ENCODE results near the gene MCU.
"Not testable (repeated sequence)": the region's sequence is repeated elsewhere in the genome, so short reads cannot be mapped to it uniquely, and the experiment has no call there.

The MCU gene

DNA sequence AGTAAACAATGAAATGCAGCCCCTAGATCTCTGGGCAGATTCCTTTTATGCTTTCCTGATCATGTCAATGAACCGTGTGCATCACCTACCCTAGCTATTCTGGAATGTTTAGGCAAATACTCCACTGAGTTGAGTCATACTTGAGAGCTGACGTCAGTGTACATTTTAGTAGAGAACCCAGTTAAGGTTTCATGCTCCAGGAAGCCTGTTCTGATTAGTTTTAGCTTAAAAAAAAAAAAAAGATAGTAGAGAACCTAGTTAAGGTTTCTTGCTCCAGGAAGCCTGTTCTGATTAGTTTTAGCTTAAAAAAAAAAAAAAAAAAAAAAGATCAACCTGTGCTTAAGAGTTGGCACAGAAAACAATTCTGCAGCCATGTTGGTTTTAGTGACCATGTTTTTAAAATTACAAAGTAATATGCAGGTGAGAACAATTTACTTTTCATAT is 3.7 kb upstream of the MCU start:
- no peak for DNase-seq

DNA sequence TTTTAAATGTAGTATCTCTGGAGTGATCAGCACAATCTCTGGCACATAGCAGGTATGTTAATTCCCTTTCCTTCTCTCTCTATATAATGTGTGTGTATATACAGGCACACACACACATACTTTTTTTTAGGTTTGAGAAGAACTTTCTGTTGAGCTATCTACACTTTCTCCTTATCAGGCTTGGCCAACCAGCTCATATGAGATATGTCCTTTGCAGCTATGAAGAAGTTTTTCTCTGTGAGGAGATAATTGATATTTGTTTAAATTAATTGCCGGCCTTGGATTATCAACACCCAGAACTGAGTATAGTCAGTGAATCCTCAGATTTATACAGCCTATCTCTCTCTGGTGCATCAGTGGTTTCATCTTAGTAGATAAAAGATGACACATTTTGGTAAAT is 2.3 kb upstream of the MCU start:
- DNase-seq: no peak

DNA sequence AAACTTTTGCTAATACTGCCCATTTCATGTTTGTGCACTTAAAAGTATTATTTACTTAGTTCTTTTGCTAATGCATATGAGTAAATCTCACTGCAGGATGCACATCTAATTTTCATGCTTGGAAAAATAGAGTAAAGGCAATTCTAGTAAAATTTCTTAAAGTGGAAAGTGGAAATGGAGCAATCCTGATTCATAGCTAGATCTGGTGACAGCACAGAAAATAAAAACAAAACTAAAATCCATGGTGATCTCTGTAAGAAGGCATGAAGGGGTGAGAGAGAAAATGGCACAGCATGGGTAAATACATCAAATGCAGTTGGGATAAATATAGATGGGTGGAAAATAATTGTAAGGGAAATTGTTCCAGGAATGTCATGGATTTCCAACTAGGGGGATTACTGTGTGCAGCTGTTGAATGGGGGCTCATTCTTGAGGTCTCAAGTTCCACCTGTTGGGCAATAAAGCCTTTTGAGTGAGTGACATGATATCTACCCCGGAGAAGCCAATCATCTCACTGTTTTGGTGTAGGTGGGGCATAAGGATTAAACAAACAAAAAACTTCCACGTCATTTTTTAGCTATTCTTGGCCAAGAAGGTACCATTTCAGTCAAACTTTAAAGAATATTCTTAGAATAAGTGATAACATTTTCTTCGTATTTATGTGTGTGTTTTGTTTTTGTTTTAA is 1.7 kb upstream of the MCU start:
- no peak for DNase-seq

- no peak for DNase-seq
These were observed 477 bp upstream of the MCU start for GRCh38 chr10:72691470-72691862.

- DNase-seq: no peak
These were observed 726 bp downstream of the MCU start for GRCh38 chr10:72692744-72692993.

DNA sequence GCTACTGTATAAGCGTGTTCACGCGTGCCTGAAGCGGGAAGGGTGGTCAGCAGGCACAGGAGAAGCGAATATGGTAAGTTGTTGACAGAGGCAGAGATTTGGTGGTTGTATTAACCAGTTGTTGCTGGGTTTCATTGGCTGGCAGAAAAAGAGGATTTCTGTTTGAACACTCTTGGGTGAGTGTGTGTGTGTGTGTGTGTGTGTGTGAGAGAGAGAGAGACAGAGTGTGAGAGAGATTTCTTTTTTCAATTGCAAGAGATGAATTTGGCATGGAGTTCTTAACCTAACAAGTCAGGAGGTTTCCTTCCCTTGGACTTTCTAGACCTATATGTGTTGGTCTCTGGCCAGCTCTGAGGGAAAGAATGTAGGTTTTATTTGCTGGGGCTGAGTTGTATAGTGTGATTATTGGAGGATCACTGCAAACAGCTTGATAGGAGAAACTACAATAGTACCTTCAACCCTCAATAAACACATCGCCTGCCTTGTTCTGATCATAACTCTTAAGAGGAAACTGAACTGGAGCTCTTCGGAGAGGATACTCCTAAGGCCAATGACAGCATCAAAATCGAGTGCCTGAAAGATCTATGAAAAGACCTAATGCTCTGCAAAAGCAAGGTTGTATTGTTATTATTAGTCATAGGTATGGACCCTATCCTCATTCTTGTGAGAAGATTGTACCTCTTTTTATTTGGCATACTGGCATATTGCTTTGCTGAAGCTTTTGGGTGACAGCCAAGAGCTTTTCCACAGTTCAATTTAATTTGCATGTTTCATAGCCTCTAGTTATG is 1.2 kb downstream of the MCU start:
- no peak for DNase-seq

GRCh38 chr10:72694476-72695369 is 2.8 kb downstream of the MCU start:
- DNase-seq: no peak

DNA sequence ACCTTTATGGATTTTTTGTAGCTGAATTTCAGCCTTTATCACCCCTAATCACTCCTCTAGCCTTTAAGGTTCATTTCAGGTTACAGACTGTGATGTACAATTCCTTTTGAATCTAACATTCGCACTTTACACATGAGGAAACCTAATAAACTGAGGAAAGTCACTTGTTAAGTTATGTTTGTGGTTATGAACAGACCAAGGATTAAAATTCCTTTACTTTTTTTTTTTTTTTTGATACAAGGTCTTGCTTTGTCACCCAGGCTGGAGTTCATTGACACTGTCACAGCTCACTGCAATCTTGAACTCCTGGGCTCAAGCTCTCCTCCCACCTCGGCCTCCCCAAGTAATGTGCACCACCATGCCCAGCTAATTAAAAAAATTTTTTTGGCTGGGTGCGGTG is 3.6 kb downstream of the MCU start:
- no peak for DNase-seq

DNA sequence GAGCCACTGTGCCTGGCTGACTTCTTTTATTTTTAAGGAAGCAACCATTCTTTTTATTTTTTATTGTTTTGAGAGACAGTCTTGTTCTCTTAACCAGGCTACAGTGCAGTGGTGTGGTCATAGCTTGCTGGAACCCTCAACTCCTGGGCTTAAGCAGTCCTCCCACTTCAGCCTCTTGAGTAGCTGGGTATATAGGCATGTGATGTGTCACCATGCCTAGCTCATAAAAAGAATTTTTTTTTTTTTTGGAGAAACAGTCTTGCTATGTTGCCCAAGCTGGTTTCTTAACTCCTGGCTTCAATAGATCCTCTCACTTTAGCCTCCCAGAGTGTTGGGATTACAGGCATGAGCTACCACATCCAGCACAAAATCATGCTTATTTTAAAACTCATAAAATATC is 5.8 kb downstream of the MCU start:
- DNase-seq: no peak

DNA sequence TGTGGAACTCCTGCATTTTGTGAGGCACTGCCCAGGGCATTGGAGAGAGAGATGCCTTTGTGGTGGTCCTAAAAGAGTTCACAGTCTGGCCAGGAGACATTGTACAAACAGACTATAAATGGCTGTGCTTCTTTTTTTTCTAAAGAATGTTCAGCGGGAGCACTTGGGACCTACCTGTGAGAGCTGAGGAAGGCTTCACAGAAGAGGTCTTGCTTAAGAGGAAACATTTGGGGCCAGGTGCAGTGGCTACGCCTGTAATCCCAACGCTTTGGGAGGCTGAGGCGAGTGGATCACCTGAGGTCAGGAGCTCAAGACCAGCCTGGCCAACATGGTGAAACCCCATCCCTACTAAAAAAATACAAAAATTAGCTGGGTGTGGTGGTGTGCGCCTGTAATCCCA is 10.5 kb downstream of the MCU start:
- DNase-seq: not testable (repeated sequence)

DNA sequence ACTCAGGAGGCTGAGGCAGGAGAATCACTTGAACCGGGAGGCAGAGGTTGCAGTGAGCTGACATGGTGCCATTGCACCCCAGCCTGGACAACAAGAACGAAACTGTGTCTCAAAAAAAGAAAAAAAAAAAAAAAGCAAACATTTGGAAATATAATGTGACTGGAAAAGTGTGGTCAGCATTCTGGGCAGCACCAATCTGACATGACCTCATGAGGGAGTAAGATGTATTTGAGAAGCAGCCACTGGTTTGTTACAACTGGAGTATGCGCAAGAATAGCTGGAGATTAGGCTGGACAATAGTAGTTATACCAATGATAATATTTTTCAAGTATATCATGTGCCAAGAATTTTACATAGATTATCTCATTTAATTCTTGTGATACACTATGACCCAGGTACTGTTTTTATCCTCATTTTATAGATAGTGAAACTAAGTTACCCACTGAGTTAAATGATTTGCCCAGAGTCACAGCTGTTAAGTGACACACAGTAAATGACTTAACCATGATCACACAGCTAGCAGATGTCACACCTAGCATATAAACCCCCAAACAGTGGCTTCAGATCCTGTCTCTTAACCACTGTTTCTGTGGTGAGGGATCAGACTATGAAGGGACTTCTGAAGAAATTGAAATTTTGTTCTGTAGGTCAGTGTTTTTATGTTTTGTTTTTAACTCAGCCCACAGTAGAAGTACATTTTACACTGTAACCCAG is 11.1 kb downstream of the MCU start:
- no peak for DNase-seq

GRCh38 chr10:72704117-72704516 is 12.2 kb downstream of the MCU start:
- no peak for DNase-seq

GRCh38 chr10:72709041-72709440 is 17.1 kb downstream of the MCU start:
- no peak for DNase-seq

- no peak for DNase-seq
These were observed 20.2 kb downstream of the MCU start for GRCh38 chr10:72712136-72712535.

- no peak for DNase-seq
These were observed 28.1 kb downstream of the MCU start for GRCh38 chr10:72719941-72720592.

GRCh38 chr10:72720814-72721660 is 29.1 kb downstream of the MCU start:
- DNase-seq: no peak

DNA sequence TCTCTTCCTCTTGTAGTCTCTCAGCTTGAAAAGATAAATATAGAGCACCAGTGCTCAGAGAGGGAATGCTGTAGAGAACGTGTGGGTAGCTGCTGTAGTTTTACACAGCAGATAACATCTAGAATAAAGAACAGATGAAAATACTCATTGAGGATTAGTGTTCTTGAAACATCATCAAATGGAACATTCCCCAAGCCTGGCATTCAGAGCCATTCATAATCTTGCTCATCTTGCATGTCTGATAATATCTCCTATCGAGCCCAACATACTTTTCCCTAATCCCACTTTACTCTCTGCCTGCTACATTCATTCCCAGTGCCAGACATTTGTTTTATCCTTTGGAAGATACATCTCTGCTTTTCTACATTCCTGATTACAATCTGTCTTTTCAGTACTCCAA is 35.2 kb downstream of the MCU start:
- no peak for DNase-seq

- DNase-seq: no peak
These were observed 36.5 kb downstream of the MCU start for GRCh38 chr10:72728462-72728861.

DNA sequence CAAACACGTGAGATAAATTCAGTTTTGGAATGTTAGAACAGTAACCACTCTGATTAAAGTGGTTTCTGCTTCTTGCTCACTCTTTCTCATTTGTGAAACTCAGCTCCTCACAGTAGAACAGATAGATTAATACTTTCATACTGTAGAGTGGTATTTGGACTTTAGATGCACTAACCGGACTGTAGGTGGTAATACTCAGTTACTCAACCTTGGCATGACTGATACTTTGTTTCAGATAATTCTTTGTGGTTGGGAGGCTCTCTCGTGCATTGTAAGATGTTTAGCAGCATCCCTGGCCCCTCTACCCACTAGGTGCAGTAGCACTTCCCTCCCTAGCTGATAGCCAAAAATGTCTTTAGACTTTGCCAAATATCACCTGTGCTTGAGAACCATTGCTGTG is 37.6 kb downstream of the MCU start:
- DNase-seq: no peak

DNA sequence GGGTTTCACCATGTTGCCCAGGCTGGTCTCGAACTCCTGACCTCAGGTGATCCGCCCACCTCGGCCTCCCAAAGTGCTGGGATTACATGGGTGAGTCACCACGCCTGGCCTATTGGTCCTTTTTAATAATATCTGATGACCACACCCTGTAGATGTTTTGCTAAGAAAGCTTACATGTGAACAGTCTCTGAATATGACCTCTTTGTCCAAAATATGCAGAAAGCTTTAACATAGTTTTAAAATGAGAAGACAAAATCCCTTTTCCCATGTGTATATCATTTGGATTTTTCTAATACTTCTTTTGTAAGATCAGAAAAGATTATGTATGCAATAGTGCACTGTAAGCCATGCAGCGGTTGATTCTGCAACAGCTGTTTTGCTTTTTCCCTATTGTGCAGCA is 38.5 kb downstream of the MCU start:
- DNase-seq: no peak

GRCh38 chr10:72731916-72732419 is 40.0 kb downstream of the MCU start:
- DNase-seq: no peak

- DNase-seq: no peak
These were observed 40.6 kb downstream of the MCU start for GRCh38 chr10:72732521-72732920.
